LNCAP (cell line): ENCODE measurements around the gene L3MBTL4.

ENCODE experiments used
- CTCF ChIP-seq: fragments of 450-650 bp; IDR thresholded peaks from 2 replicates; pipeline ENCODE4 v1.5.1; 2017; ENCODE audit warnings: mild to moderate bottlenecking

The L3MBTL4 gene

GRCh38 chr18:6119761-6120160, 294.9 kb downstream of the L3MBTL4 start:
- no peak for TF ChIP-seq CTCF

GRCh38 chr18:6118080-6118479, 296.6 kb downstream of the L3MBTL4 start:
- no peak for TF ChIP-seq CTCF

GRCh38 chr18:6115710-6116109, 299.0 kb downstream of the L3MBTL4 start:
- no peak for TF ChIP-seq CTCF

GRCh38 chr18:6113650-6114049, 301.1 kb downstream of the L3MBTL4 start:
- TF ChIP-seq CTCF: no peak

GRCh38 chr18:6111726-6112125, 303.0 kb downstream of the L3MBTL4 start:
- TF ChIP-seq CTCF: no peak

- TF ChIP-seq CTCF: no peak
Measured at GRCh38 chr18:6109743-6110142, 305.0 kb downstream of the L3MBTL4 start.

GRCh38 chr18:6107794-6108193, 306.9 kb downstream of the L3MBTL4 start:
- no peak for TF ChIP-seq CTCF

- no peak for TF ChIP-seq CTCF
Measured at GRCh38 chr18:6106091-6106685, 308.5 kb downstream of the L3MBTL4 start.
